ENCODE measurements around the gene P2RY2.

Gene P2RY2

DNA sequence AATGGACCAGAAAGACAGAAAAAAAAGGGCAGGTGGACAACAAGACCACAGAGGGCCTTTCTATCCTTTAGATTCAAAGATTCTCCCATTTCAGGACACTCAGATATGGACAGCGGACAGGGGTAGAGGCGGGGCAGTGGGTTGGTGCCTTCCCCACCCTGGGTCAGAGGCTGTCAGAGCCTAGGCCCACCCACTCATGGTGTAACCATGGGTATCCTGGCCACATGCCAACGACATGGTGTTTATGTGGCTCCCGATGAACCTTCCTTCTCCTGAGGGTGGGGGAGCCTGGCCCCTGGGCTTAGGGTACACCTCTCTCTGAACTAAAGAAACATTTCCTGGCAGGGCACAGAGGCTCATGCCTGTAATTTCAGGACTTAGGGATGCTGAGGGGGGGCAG is 14.3 kb upstream of the P2RY2 start:
- in situ Hi-C loops (cut with HindIII; ENCODE audit: low sequenced_read_pairs): no loop called here

DNA sequence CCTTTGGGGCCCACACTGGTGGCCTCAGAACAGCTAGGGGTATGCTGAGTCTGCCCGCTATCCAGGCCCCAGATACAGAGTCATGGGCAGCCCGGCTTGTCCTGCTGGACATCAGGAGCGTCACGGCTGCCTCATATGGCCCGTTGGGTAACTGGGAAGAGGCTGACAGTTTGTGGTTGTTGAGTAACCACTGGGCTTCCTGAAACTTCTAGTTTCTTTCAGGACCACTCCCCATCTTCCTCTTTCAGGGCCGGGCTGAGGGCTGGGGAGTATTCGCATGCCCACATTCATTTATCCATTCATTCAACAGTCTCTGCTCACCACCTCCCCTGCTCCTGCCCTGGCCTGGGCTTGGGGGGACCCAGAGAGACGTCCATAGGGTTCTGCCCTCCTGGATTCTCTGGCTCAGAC is 13.4 kb upstream of the P2RY2 start:
- in situ Hi-C loops (cut with HindIII; ENCODE audit: low sequenced_read_pairs): no loop called here

DNA sequence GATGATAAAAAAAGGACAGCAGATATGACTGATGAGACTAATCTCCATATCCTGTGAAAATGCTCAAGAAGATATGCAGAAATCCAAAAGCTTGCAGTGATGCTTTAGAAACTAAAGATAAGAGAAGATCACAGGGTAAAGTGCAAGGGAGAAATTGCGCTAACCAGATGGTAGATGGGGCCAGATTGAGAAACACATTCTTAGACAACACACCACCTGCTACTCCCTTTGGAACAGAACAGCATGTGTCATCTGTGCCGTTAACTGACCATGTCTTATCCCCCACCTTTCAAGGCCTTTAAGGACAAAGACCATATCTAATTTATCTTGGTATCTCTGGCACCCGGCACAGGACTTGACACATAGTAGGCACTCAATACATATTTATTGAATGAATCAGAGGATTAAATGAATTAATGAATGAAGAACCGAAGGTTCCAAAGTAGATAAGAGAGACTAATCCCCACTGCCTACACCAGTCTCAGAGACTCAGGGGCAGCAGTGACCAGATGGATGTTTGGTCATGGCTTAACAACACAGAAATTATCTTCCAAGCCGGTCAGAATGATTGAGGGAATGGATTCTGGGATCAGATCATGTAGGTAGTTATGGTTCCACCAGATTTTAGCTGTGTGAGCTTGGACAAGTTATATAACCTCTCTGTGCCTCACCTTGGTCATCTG is 12.3 kb upstream of the P2RY2 start:
- in situ Hi-C loops (cut with HindIII; ENCODE audit: low sequenced_read_pairs): no loop called here

DNA sequence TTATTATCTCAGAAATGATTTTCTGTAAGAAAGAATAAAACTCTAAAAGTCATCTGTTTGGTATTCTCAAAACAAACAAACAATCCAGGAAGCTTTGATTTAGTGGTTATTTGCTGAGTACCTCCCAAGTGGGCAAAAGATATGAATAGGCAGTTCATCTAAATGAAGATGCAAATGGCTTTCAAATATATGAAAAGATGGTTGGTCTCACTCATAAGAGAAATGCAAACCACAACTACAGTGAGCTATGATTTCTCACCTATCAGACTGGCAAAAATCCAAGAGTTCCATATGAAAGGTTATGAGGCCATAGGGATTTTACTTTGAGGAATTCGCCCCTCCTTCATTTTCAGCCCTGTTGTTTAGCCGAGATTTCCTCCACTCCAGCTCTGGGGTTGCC is 11.3 kb upstream of the P2RY2 start:
- in situ Hi-C loops (cut with HindIII; ENCODE audit: low sequenced_read_pairs): no loop called here

DNA sequence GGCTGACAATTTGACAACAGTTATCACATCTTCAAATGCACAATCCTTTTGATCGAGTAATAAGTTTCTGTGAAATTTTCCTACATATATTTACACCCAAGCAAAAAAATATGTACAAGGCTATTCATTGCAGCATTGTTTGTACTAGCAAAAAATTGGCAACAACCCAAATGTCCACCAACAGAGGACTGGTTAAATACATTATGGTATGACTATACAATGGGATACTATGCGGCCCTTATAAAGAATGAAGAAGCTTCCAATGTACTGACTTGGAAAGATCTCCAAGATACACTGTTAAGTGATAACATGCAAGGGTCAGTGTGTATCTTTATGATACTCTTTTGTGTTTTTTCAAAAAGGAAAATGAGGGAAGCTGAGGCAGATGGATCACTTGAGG is 8.2 kb upstream of the P2RY2 start:
- in situ Hi-C loops (cut with HindIII; ENCODE audit: low sequenced_read_pairs): no loop called here

DNA sequence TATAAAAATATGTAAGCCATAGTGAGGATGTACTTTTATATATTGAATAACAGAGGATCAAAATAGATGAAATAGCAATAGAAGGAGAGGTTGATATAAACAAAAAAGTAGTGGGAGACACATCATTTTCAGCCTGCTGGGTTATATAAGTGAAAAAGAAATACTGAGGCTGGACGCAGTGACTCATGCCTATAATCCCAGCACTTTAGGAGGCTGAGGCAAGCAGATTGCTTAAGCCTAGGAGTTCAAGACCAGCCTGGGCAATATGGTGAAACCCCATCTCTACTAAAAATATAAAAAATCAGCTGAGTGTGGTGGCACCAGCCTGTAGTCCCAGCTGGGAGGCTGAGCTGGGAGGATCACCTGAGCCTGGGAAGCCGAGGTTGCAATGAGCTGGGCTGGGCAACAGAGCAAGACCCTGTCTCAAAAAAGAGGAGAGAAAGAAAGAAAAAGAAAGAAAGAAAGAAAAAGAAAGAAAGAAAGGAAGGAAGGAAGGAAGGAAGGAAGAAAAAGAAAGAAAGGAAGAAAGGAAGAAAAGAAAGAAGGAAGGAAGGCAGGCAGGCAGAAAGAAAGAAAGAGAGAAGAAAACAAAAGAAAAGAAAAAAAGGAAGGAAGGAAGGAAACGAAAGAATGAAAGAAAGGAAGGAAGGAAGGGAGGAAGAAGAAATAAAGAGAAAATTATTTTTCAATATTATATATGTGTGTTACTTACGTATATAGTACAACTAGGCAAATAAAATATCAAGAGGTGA is 7.0 kb upstream of the P2RY2 start:
- in situ Hi-C loops (cut with HindIII; ENCODE audit: low sequenced_read_pairs): no loop called here

DNA sequence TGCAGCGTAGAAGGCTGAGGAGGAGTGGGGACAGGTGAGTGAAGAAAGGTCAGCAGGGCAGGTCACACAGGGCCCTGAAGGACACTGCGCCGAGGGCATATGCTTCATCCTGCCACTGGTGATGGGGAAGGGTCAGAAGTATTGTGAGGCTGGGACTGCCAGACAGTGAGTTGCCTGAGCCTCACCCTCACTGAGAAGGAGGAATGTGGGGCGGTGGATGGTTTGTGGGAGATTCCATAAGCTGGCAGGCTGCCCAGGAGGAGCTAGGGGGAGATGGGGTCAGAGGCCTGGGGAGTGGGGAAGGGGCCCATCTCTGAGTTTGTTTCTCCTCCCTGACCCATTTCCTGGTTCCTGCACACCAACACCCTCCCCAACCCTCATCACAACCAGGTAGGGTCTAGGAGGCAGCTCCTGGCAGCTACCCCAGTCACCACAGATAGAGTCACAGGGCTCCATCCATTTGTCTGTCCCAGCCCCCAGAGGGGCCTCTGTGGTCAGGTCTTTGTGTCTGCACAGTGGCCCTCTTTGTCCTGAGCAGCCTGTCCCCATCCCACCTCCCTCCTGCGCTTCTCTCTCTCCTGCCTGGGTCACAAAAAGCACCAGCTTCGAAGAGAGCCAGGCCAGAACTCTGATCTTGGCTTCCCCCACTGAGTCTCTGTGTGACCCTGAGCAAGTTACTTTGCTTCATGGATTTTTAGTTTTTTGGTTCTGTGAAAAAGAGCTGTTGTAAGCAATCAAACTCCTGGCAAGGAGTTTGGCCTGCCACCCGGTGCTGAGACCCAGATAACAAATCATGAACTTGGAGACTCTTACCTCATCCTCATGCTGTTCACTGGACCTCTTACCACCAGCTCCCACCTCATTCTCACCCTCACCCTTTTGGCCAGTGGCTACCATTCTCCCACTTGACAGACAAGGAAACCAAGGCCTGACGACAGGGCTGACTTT is 4.6 kb upstream of the P2RY2 start:
- in situ Hi-C loops (cut with HindIII; ENCODE audit: low sequenced_read_pairs): no loop called here

DNA sequence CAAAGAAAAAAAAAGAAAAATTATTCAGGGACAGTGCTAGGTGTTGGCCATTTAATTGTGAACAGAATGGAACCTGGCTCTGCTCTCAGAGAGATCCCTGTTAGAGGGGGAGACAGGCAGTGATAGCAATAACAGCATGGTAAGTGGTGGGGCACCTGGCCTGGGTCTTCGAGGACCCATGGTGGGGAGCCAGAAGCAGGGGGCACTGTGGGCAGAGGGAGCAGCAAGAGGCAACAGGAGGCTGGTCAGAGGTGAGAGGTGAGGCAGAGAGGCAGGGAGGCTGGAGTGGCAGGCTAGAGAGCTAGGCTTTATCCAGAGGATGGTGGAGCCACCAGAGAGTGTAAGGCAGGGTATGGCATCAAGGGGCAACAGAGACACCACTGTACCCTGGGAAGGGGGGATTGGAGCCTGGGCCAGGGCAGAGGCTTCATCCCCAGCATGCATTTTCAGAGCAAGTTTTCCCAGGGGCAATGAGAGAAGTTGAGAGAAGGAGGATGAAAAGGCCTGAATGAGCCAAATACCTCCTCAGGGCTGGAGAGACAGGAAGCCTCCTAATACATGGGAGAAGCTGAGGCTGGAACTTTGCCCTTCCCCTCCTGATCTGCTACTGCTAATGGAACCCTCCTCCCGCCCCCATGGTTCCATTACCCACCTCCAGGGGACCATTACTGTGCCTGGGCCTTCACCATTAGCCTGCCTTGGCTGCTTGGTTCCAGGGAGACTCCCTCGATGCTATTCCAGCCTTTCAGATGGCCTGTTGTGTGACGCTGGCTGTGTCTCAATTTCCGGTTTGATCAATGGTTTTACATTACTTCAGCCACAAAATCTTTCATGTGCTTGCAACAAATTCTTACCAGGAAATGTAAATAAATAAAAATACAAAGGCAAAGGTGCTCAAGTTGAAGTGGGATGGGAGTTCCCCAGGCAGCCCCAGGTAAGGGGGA is 2.6 kb upstream of the P2RY2 start:
- in situ Hi-C loops (cut with HindIII; ENCODE audit: low sequenced_read_pairs): no loop called here

DNA sequence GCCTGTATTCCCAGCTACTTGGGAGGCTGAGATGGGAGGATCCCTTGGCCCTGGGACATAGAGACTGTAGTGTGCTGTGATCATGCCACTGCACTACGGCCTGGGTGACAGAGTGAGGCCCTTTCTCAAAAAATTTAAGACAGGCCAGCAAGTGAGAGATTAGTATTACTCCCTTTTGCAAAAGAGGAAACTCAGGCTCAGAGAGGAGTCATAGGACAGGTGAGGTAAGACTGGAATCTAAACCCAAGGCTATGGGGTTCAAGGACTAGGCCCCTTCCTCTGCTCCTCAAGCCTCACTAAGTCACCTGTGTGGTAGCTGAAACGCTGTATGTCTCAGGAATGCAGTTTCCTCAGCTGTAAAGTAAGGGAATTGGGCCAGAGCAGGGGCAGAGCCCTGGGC is 1.6 kb upstream of the P2RY2 start:
- in situ Hi-C loops (cut with HindIII; ENCODE audit: low sequenced_read_pairs): no loop called here

DNA sequence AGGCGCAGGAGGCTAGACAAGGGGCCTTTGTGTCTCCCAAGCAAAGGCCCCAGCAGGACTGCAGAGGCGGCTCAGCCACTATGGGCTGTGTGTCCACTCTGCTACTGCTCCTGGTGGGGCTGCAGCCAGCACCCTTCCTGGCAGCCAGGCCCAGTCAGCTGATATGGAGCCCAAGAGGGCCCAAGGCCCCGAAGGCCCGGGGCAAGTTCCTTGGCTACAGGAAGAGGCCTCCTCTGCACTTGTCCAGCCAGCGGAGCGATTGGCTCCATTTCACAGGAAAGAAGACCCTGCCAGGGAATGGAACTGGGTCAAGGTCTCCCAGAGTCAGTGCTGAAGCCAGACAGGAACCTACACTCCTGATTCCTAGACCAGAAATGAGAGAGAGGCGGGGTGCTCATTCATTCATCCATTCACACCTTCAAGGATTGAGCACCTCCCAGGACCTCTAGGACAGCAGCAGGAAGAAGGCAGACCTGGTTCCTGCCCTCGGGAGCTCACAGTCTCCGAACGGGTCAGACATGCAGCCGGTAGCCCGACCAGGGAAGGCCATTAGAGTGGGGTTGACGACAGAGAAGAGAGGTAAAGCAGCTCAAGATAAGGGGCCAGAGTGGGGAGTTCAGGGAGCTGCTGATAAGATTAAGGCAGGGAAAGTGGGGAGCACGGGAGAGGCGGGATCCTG is 811 bp upstream of the P2RY2 start:
- in situ Hi-C loops (cut with HindIII; ENCODE audit: low sequenced_read_pairs): no loop called here

DNA sequence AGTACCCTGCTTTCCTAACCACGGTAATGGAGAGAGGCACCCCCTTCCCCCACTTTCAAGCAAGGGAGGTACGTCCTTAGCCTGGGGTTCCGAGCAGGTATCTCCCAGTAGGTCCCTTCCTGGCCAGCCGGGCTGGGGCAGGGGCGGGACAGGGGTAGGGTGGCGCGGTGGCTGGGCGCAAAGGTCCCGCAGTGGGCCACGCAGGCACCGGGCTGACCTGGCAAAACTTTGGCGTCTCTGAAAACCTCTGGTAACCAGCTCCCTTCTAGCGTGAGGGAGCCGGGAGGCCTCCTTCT is 323 bp upstream of the P2RY2 start:
- in situ Hi-C loops (cut with HindIII; ENCODE audit: low sequenced_read_pairs): no loop called here

DNA sequence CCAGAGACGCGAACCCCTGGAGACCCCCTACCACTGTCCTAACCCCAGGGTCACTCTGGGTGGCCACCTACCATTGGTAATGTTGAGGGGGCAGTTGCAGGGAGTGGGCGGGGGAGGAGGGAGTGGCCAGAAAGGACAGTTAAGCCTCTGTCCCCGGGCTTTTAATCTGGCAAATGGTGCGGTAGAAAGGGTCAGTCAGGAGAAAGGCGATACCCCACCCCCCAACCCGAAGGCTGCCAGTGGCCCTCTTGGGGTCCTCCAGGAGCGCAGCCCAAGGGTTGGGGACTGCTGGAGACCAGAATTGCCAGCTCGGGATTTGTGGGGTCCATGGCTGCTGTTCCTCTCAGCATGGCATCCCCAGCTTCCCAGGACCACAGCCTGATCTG is 742 bp downstream of the P2RY2 start:
- in situ Hi-C loops (cut with HindIII; ENCODE audit: low sequenced_read_pairs): no loop called here

DNA sequence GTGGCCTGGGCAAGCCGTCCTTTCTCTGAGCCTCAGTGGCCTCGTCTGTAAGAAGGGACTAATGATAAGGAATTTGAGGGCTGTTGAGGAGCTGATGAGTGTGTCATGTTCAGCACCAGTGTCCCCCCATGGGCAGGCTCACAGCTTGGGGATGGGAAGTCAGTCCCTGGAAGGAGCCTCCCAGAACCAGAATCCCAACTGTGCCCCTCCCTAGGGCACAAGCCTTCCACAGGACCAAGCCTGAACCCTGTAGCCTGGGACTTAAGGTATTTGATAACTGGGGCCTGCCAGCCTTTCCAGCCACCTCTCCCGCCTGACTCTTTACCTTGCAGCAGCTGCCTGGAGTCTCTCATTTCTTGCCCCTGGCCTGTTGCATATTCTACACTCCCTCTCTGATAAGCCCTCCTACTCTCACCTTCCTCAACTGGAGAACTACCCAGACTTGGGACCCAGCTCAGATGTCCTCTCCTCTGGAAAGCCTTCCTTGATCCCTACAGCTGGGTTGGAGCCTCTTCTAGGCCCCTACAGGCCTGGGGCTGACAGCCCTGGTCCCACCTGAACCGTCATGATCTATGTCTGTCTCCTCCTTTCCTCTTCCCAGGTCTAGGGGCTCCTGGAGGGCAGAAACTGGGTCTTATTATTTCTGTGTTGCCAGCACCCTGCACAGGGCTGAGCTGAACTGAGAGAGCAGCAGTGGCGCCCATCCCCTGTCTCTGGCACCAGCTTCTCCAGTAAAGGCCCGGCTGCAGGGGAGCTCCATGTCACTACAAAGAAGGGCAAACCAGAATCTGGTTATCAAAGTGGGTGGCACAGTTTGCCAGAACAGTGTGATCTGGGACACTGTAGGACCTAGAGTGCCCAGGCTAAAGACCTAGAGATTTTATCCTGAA is 1.6 kb downstream of the P2RY2 start:
- in situ Hi-C loops (cut with HindIII; ENCODE audit: low sequenced_read_pairs): no loop called here

DNA sequence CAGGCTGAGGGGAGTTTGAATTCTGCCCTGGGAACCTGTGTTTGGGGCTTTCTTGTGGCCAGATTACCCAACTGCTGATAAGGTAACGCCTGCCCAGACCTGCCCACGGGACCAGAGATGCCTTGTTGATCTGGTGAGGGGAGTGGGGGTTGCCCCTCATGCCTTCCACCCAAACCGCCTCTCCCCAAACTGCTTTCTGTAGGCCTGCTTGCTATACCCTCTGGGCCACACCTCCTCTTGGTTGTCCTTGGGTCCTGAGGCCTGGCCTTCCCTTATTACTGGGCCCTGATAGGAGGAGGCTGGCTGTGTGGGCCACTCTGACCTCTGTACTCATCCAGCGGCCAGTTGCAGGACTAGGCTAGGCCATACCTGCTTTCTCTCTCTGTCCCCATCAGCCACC is 3.4 kb downstream of the P2RY2 start:
- in situ Hi-C loops (cut with HindIII; ENCODE audit: low sequenced_read_pairs): no loop called here

DNA sequence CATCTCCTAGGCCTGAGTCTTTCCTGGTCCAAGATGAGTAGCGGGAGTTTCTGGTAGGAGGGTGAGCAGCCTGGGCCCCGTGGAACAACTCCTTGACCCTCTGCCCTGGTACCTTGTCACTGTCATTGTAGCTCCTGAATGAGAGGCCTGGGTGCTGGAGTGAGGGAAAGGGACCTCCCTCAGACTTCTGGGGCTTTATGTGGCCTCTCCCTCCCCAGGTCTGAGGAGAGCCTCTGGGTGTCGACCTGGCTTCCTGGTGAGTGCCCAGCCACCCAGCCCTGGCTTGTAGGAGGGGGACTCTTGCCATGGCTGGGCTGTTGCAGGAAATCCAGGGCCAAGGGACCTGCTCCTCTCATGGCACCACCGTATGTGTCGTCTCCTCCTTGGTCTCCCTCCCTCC is 3.9 kb downstream of the P2RY2 start:
- in situ Hi-C loops (cut with HindIII; ENCODE audit: low sequenced_read_pairs): no loop called here

DNA sequence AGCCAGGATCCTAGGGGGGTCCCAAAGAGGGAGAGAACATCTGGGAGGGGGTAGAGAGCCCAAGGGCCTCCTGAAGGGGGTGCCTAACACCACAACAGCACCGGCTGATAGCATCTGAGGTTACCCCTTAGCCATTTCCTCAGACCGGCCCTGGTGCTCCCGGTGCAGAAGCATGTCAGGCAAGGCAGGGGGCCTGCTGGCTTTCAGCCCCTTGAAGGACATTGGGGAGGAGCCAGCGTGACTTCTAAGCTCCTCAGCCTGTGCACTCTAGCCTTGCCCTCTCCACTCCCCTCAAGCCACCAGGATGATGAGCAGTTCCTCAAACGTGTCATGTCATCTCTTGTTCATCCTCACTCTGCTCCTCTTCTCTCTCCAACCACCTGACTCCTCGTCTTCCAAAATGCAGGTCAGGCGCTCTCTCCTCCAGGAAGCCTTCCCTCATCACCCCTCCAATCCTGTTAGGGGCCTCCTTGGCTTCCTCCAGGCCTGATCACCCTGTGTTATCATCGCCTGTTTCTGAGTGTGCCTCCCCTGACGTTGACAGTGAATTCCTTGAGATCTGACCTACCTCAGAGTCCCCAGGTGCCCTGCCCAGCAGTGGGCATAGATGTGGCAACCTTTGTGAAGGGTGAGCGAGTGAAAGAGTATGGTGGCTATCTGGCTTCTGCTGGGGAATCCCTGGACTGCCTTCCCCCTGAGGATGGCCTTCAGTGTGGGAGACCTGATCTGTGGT is 6.1 kb downstream of the P2RY2 start:
- in situ Hi-C loops (cut with HindIII; ENCODE audit: low sequenced_read_pairs): no loop called here

DNA sequence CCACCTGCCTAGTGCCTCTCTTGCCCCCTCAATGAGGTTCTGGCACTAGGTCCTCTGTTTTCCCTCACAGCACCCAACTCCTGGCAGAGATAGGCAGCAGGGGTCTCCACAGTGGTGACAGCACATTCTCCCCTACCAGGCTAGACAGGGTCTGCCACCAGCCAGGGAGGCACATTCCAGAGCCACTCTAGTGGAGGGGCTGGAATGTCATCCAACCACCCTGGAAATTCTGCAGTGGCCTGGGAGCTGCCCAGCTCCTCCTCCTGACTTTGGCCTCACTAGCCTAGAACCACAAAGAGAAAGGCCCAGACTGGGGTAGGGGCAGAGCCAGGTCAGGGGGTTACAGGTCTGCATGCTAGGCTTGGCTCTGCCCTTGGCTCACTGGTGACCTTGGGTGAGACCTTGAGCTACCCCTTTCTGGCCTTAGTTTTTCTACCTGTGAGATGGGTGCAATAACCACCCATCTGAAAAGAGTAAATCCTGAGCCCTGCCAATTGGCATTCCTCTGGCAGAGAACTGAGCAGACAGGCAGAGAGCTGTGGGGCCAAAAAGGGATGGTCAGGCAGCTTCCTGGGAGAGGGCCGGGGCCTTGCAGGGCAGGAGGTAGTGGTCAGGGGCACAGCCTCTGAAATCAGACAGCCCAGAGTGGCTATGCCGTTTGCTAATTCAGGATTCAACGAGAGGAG is 7.1 kb downstream of the P2RY2 start:
- in situ Hi-C loops (cut with HindIII; ENCODE audit: low sequenced_read_pairs): no loop called here

DNA sequence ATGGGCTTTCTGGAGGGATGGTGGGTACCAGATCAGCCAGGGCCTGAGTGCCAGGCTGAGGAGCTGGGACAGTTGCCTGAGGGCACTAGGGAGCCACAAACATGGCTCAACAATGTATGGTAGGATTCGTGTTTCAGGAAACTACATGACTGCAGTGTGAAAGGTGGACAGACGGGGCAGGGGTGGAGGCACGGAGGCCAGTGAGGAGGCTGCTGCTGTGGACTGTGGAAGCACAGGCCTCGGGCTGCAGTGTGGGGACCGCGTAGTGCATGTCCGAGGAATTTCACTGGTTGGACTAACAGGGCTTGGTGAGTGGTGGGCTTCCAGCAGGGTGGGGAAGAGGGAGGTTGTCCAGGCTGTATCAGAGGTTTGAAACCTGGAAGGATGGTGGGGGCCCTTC is 7.8 kb downstream of the P2RY2 start:
- in situ Hi-C loops (cut with HindIII; ENCODE audit: low sequenced_read_pairs): no loop called here

Data from DLD1 (cell line).